Cardiac muscle cell (in vitro differentiated cells and primary cell): ENCODE data around the gene KLKB1. TPM values are rescaled to one million over a fixed set of nuclear protein-coding genes. Genes with fewer than 3 reads are reported as not detected.
"Not testable (repeated sequence)": the region's sequence is repeated elsewhere in the genome, so short reads cannot be mapped to it uniquely, and the experiment has no call there.

ENCODE experiments used
- DNase-seq, 2 donors: peaks; one replicate each; pipeline versions ENCODE4 v3.0.0 to v3.0.0-alpha.2; 2010 to 2017; ENCODE audit warnings: low read depth in 1 of 2, low spot score in 1 of 2
- H3K27ac ChIP-seq: fragments of 200-600 bp; sonication (generic); 2 replicates; pipeline ENCODE4 v1.5.1; 2016
- H3K27me3 ChIP-seq: fragments of 200-600 bp; sonication (generic); 2 replicates; pipeline ENCODE4 v1.6.0; 2016; ENCODE audit warnings: control low read depth
- H3K36me3 ChIP-seq: fragments of 200-600 bp; sonication (generic); 2 replicates; pipeline ENCODE4 v1.5.1; 2016; ENCODE audit warnings: control low read depth
- H3K4me1 ChIP-seq: fragments of 200-600 bp; sonication (generic); 2 replicates; pipeline ENCODE4 v1.8.1; 2017; ENCODE audit warnings: low read depth, mild to moderate bottlenecking, mixed run types
- H3K4me3 ChIP-seq: fragments of 200-600 bp; sonication (generic); 2 replicates; pipeline ENCODE4 v1.5.1; 2016; ENCODE audit warnings: mild to moderate bottlenecking
- H3K9me3 ChIP-seq: fragments of 200-600 bp; sonication (generic); 2 replicates; pipeline ENCODE4 v1.5.1; 2017; ENCODE audit warnings: low read depth, mild to moderate bottlenecking, control low read depth
- CTCF ChIP-seq: IDR thresholded peaks from 2 replicates; pipeline ENCODE4 v1.5.1; 2012; ENCODE audit warnings: low read depth, mild to moderate bottlenecking, low read length
- polyA plus RNA-seq: library from polyadenylated mRNA; unstranded; fragments of >200 nt; fragmentation: Nextera tagmentation; extraction: Ambion mirVana; gene quantifications from 2 replicates; pipeline ENCODE4 v1.2.1, GENCODE V29; 2016
- total RNA-seq: library from RNA; depleted of rRNA; stranded (reverse); fragments of >200 nt; gene quantifications from 2 replicates; pipeline ENCODE4 v1.2.3, GENCODE V29; 2016

The KLKB1 gene
- total and polyA plus RNA-seq, 2 experiments from 2014 or later: 0.09 TPM; not detected in 1

GRCh38 chr4:186266729-186267456, 39.6 kb downstream of the KLKB1 start:
- no peak overlapping the region for H3K27ac ChIP-seq
- no peaks in the 10 kb centered on the region for H3K36me3 ChIP-seq
- H3K4me1 ChIP-seq: peaks cover 5% of the 10 kb centered on the region
- no peaks in the 10 kb centered on the region for H3K9me3 ChIP-seq
- TF ChIP-seq CTCF: no peak
- peak overlapping the region; percentile 13 for H3K4me3 ChIP-seq
- peak; percentile 47 to 65 for DNase-seq
- H3K27me3 ChIP-seq: no peaks in the 10 kb centered on the region

GRCh38 chr4:186271081-186271678, 43.9 kb downstream of the KLKB1 start:
- Histone ChIP-seq H3K4me3 (no peak overlapping the region), H3K9me3 (no peaks in the 10 kb centered on the region), H3K27me3 (no peaks in the 10 kb centered on the region), H3K27ac (no peak overlapping the region), H3K36me3 (no peaks in the 10 kb centered on the region), H3K4me1 (no peaks in the 10 kb centered on the region)
- TF ChIP-seq CTCF: no peak
- DNase-seq: no peak

GRCh38 chr4:186272699-186273391, 45.5 kb downstream of the KLKB1 start:
- no peak for TF ChIP-seq CTCF
- Histone ChIP-seq H3K36me3 (no peaks in the 10 kb centered on the region), H3K9me3 (no peaks in the 10 kb centered on the region), H3K4me1 (no peaks in the 10 kb centered on the region), H3K27ac (no peak overlapping the region), H3K27me3 (no peaks in the 10 kb centered on the region), H3K4me3 (no peak overlapping the region)
- peak in 1 of 2 donors; percentile 1 for DNase-seq

GRCh38 chr4:186273392-186273789, 46.1 kb downstream of the KLKB1 start:
- H3K27me3 ChIP-seq, H3K27ac ChIP-seq, H3K36me3 ChIP-seq, H3K4me3 ChIP-seq, DNase-seq, H3K9me3 ChIP-seq, H3K4me1 ChIP-seq: not testable (repeated sequence)

- H3K27ac ChIP-seq: no peak overlapping the region
- DNase-seq: no peak
- no peaks in the 10 kb centered on the region for H3K27me3 ChIP-seq
- H3K9me3 ChIP-seq: no peaks in the 10 kb centered on the region
- H3K36me3 ChIP-seq: no peaks in the 10 kb centered on the region
- H3K4me1 ChIP-seq: no peaks in the 10 kb centered on the region
- no peak for TF ChIP-seq CTCF
- H3K4me3 ChIP-seq: no peak overlapping the region
Observed at GRCh38 chr4:186283311-186283710, 56.0 kb downstream of the KLKB1 start.

- no peaks in the 10 kb centered on the region for H3K27me3 ChIP-seq
- DNase-seq: no peak
- no peak for TF ChIP-seq CTCF
- H3K4me3 ChIP-seq: no peak overlapping the region
- no peaks in the 10 kb centered on the region for H3K9me3 ChIP-seq
- H3K4me1 ChIP-seq: no peaks in the 10 kb centered on the region
- H3K36me3 ChIP-seq: no peaks in the 10 kb centered on the region
- H3K27ac ChIP-seq: no peak overlapping the region
Observed at GRCh38 chr4:186285147-186285546, 57.8 kb downstream of the KLKB1 start.
